Kidney glomerular epithelial cell (primary cell): ENCODE data around the gene IGSF5.
"Not testable (repeated sequence)": the region's sequence is repeated elsewhere in the genome, so short reads cannot be mapped to it uniquely, and the experiment has no call there.

ENCODE experiments used
- DNase-seq: peaks from one replicate; lab custom pipeline; 2025; lab: John Stamatoyannopoulos, UW

Gene IGSF5

DNA sequence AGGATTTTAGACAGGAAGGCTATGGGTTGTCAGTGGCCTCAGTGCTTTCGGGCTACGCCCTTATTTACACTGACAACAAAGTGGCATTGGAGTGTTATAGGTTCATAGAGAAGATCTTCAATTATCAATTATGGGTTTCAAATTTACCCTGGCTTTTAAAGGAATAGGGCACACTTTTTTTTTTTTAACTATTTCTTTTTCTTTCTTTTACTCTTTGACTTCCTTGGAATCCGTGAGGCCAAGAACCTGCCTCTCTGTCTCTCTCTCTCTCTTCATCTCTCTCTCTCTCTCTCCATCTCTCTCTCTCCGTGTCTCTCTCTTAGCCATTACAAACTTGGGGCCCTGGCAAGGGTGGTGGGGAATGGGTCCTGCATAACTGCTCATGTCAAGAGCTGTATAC, at the start of gene IGSF5:
Gene IGSF5 (plus strand): TSS at position 301 of the 400 bp plus-strand sequence. CDS start 327 bp downstream, outside the sequence.
- DNase-seq, result not testable (repeated sequence)

GRCh38 chr21:39696196-39696595, 48.8 kb upstream of the IGSF5 start:
- no peak for DNase-seq

DNA sequence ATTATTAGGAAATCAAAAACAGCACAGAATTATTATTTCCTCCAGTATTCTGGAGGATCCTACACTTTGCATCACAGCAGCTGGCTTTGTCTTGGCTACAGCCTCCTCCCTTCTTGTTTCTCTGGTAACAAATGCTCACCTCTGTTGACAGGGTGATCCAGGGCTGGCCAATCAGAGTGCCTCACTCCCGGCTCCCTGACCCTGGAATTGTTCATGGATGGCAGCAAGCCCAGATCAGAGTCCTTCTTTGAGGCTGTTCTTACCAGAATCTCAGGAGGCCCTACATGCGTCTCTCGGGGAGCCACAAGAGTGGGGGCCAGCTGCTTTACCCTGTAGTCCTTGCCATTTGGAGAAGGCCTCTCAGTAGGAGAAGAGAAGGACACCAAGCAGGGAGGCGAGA, 48.4 kb upstream of the IGSF5 start:
- DNase-seq, result no peak

GRCh38 chr21:39700318-39700717, 44.7 kb upstream of the IGSF5 start:
- no peak for DNase-seq

DNA sequence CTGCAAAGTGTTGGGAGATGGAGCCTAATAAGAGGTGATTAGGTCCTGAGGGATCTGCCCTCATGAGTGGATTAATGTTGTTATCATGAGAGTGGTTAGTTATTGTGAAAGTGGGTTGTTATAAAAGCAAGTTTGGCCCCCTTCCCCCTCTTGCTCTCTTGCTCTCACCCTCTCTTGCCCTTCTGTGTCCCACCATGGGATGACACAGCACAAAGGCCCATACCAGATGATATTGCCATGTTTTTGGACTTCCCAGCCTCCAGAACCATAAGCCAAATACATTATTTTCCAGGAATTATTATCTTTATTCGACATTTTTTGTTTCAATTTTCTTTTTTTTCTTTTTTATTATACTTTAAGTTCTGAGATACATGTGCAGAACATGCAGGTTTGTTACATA, 41.4 kb upstream of the IGSF5 start:
- DNase-seq, result no peak

- DNase-seq, result peak; percentile 13
Observed at GRCh38 chr21:39705849-39706248, 39.1 kb upstream of the IGSF5 start.

- DNase-seq, result no peak
Observed at GRCh38 chr21:39707316-39707715, 37.7 kb upstream of the IGSF5 start.

GRCh38 chr21:39710866-39711265, 34.1 kb upstream of the IGSF5 start:
- DNase-seq, result no peak

- no peak for DNase-seq
Observed at GRCh38 chr21:39712273-39712672, 32.7 kb upstream of the IGSF5 start.

- no peak for DNase-seq
Observed at GRCh38 chr21:39712976-39713375, 32.0 kb upstream of the IGSF5 start.

GRCh38 chr21:39713905-39714304, 31.1 kb upstream of the IGSF5 start:
- DNase-seq, result no peak

- no peak for DNase-seq
Observed at GRCh38 chr21:39714331-39714730, 30.7 kb upstream of the IGSF5 start.

DNA sequence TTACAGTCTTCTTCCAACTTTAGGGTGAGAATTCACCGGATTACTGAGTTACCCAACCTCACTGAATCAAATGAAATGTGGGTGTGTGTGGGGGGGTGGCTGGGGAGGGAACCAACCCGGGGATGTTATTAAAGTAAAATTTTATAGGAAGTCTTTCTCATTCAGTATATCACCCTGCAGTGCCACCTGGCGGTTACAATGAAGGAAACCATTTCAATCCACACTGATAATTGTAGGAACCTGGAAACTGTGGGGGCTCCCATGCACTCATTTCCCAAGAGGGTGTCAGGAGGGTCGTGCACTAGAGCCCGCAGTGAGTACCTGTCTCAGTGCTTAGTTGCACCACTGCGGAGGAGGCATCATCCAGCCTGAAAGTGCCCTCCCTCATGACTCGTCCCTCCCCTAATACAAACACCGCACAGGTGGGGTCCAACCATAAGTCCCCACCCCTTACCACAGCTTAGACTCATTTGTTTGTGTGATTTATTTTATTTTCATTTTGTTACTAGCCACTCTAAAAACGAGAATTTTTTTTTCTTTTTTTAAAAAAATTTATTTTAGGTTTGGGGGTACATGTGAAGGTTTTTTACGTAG, 29.1 kb upstream of the IGSF5 start:
- DNase-seq, result peak; percentile 35

- DNase-seq, result no peak
Observed at GRCh38 chr21:39720126-39720778, 24.7 kb upstream of the IGSF5 start.

DNA sequence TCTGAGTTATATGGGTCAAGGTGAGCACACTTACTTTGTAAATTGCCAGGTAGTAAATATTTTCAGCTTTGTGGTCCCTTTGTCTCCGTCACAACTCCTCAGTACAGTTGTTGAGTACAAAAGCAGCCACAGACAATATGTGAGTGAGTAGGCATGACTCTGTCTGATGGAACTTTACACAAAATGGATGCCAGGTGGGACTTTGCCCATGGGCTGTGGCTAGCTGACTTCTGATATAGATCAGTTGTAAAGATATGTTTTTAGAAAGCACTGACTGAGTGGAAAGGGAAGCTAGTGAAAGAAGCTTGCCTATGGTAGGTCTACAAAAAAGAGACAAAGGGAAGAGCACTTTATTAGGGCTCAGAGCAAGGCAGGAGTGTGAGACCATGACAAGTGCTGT, 23.1 kb upstream of the IGSF5 start:
- no peak for DNase-seq

DNA sequence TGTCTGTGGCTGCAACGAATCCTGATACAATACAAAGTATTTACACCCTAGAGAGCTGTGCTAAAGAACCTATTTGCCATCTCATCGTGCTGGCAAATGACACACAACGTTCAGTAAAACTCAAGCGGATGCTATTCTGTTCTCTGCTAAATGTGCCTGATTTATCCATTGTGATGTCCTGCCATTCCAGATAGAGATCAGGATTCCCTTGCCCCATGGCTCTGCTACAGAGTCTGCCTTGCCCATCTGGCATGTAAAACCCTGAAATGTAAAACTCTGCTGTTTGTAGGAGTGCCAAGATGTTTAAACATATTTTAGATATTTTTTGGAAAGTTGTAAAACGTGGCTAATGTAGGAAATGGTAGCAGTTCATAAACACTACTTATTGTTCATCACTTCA, 20.0 kb upstream of the IGSF5 start:
- no peak for DNase-seq

DNA sequence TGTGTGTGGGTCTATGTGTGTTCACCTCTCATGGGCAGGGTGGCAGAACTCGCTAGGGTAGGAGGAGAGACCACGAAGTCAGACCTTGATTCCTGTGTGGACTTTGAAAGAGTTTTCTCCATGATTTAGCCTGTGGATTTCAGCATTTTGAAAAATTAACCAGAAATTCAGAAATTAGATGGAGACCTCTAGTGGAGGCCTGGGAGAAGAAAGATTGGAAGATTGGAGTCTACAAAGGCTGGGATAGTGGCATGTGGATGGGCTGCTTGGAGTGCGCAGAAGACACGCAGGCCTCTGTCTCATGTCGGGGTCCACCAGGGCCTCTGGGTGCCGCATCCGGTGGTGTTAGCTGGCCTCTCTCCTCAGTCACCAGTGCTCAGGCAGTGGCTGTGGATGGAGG, 18.9 kb upstream of the IGSF5 start:
- DNase-seq, result no peak

DNA sequence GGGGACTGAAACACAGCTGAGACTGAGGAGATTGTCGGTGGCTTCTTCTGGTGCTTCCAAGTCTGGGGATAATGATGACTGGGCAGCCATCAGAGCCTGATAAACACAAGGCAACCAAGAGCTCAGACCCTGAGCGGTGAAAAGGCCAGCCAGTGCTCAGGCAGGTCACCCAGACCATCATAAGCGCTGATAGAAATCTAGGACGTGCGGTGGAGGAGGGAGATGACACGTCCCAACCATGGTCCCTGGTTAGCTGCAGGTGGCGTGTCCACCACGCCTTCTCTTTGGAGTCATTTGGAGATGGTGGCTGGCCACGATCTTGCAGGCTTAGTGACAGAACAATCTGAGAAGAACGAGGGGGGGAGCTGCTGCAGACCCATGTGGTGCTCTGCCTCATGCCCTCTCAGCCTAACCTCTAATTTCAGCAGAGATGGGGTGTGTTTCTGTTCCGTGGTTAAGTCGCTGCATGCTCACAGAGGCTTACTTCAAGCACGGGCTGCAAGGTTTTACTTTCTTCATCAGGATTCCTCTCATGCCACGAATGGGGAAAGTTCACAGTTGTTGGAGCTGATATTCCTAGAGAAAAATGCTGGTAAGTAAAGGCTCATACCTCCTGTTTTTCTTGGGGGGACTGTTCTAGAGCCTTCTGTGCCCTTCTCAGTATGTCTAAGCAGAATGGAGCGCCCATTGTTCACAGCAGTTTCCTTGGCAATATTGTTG, 17.4 kb upstream of the IGSF5 start:
- no peak for DNase-seq

- no peak for DNase-seq
Observed at GRCh38 chr21:39728341-39728740, 16.6 kb upstream of the IGSF5 start.

DNA sequence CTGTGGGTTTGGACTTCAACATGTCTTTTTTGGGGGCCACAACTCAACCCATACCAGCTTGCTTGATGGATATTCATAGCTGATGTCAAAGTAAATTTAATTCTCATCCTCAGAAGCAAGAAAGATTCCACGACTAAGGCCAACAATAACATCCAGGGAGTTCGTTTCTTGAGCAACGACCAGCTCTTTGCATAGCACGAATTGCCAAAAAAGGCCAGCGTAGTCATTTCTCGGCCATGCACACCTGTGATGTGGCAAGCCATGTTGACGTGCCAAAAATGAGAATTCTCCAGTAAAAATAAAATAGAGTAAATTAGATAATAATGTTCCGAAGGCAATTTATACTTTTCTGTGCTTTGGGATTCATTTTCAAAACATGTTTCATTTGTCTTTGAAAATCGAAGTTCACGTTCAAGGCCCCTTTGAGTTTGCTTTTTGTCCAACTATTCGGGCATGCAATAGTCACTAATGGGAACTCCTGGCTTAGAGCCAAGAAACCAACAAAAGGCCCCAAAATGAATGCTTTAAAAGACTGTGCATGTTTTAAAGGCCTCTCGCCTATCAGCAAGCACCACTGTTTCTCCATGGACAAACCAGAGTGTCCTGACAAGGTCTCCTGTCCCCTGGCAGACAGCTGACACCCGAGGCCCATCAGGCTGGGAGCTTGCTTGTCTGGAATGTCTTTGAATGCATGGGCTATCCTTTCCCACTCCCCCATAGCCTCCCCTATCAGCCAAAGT, 14.4 kb upstream of the IGSF5 start:
- DNase-seq, result no peak

- DNase-seq, result no peak
Observed at GRCh38 chr21:39736716-39737115, 8.3 kb upstream of the IGSF5 start.

GRCh38 chr21:39737376-39738000, 7.5 kb upstream of the IGSF5 start:
- no peak for DNase-seq
